SKM-1 (cell line): ENCODE results near the gene UBAP2L.
"Not testable (repeated sequence)": the region's sequence is repeated elsewhere in the genome, so short reads cannot be mapped to it uniquely, and the experiment has no call there.

Experiments
- DNase-seq: peaks from one replicate; lab custom pipeline; 2025; ENCODE audit not compliant: unreplicated experiment; lab: John Stamatoyannopoulos, UW

The UBAP2L gene

DNA sequence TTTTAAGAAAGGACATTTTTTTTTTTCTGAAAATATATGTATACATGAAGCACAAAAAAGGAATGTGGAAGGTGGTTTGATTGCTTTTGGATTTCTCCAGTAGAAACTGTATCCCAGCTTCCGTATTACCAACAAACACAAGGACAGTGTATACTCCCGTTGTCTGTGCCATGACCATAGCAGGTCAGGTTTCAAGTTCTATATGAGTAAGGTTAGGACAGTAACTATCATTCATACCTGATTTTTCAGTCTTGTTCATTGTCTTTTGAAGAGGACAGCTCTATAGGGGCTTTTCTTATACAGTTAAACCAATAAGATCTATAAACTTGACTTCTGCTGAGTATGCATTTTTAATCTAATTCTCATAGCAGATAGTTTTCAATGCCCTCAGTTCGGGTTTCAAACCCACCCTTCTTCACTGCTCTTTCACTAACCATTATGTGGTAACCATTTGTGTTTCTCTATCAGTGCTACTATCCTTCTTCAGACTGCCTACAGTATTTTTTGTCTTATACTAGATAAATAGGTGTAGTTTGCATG lies 19.6 kb downstream of the UBAP2L start:
- no peak for DNase-seq

DNA sequence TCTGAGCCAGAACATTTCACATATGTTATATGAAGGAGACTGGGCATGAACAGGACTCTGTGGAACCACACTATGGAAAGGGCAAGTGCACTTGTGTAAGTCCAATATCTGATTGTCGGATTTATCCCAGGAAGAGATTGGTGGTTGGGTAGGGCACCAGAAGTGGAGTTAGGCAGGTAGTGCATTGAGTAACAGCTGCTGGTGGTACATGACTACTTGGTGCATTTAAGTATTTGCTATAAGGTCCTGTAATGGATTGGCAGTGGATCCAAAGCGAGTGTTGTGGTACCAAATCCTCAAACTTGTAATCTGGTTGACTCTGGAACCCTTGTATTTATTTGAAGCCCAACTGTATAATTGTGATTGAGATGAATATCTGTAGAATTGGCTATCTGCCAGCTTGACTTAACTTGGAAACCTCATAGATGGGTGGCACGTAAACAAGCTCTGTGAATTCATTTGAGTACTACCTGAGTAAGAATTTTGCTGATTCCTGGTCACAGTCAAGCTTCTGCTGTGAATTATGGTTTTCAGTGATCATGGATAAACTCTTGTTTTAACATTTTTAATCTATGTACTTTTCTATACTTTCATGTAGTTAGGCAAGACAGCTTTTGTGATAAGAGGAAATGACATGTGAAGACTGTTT lies 21.1 kb downstream of the UBAP2L start:
- DNase-seq, result no peak

DNA sequence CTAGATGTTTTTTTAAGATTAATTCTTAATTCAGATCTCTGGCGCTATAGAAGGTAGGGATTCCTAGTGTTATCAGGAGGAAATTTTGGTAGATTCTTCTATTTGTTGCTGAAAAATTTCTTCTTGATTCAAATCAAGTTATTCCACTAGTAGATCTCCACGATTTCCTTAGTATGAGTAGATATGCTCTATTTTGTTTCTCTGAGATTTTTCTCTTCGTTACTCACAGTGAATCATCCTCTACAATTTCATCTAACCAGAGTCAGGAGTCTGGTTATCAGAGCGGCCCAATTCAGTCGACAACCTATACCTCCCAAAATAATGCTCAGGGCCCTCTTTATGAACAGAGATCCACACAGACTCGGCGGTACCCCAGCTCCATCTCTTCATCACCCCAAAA lies 32.9 kb downstream of the UBAP2L start:
- DNase-seq, result no peak

DNA sequence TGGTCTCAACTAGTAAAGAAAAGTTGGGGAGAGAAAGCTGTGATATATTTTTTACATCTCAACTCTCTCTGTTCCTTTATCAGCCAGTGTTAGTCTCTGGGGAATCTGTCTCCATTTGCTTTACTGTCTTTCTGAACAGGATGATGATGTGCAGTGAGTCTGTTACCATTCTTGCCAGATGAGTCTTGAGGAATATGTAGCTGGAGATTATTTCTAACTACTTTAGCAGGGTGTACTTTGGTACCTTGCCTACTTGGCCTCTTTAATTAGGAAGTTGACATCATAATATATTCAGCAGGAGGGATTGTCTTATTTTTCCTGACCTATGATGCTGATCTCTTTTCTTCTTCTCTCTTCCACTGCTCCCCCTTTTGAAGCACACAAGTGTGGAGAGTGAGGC lies 35.9 kb downstream of the UBAP2L start:
- no peak for DNase-seq

DNA sequence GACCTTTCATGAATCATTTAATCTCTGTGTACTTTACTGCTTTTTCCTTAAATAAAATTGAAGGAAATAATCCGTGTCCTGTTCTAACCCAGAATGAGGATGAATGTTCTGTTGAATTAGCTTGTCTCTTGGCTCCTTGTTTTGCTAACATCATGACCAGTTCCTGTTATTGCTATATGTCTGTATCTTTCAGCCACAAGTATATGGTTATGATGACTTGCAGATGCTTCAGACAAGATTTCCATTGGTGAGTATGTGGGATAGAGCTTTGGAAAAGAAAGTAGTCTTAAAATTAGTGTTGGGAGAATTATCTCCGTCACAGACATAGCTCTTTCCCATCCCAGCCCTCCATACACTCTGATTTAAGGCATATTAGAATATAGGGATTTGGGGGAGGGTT lies 38.0 kb downstream of the UBAP2L start:
- DNase-seq, result no peak

DNA sequence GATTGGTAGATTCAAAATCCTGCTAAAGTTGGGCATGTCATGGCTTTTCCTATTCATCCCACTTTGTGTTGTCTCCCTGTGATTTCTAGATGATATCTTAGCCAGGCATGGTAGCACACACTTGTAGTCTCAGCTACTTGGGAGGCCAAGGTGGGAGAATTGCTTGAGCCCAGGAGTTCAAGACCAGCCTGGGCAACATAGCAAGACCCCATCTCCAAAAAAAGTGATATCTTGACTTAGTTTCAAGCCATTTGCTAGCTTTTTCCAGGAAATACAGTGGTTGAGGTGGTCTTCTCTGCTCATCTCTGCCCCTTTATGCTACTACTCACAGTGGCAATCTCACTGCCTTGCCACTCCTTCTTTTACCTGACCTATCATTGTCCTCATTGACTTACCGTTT lies 39.4 kb downstream of the UBAP2L start:
- DNase-seq, result no peak

DNA sequence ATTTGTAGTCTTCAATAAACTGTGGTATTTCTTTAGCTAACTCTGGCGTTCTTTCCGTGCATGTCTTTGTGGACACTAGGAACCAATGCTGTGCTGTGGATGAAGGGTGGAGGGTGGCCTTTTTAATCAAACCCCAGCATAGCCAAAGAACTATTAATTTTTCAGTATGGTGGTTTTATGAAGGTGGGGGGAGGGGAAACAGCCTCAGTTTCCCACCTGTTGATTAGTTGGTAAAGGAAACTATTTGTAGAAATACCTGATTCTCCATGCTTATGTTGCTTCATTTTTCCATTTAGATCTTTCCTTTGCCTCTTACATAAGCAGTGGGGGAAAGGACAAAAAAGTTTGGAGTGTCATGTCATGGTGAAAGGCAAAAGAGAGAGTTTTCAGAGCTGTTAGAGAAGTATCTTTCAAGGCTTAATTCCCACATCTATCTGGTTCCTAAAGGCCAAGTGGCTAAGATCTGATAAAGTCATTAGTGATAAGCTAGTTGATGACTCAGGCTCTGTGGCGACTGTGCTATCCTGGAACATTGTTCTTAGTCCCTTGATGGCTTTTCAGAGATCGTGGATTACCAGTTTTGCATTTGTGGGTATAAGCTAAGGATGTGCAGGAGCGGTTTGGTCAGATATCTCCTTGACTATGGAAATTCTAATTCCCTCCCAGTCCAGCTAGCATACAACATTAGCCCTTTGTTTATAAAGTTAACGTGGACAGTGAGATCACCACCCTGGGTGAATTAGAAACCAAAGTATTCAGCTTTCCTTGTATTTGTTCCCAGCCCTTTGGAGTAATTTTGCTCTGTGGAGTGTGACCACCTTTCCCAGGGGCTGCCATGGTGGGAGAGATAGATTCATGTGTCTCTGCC lies 42.9 kb downstream of the UBAP2L start:
- no peak for DNase-seq

DNA sequence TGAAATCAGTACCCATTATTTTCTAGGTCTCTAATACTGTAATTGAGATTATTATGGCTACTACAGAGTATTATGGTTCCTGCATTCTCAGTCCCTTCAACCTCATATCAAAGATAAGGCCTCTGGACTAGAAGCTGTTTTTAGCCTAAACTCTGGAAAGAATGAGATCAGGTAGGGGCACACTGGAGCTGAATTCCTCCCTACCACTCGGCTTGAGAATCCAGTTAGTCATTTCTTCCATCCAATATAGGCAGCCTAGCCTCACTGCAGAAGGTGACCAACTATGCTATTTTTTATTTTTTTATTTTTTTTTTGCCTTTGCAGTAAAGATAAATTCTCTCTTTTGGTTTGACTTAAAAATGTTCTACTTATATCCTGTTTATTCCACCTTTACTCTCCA lies 43.7 kb downstream of the UBAP2L start:
- no peak for DNase-seq

DNA sequence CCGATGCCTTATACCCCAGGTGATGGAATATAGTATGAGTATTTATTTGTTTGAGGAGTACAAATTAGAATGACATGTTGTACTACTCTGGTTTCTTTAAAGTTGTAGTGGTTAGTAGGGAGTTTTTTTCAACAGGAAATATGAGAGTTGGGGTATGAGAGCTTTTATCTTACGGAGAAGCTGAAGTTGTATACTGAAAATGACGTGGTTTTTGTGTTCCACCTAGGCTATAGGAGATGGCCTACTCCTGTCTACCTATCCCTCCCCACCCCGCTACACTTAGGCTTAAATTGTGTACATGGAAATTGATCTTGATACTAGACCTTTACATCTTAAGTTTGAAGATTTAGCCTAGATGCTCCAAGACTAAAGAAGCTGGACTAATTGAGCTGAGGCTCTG lies 44.8 kb downstream of the UBAP2L start:
- DNase-seq, result no peak

DNA sequence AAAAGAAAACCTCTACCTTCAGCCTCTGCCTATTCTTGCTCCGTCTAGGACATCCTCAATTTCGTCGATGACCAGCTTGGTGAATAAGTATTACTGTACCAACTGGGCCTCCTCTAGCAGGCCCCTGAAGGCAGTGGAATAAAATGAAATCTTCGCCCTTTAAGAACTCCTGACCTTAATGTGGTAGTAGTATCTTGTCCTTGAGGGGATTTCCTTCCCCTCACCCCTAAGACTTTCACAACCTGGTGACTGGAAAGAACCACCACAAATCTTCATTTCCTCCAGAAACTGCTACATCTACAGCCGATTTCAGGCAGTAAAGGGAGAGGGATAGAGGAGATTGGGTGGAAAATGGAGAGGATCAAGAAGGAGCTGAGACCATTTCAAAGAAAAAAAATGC lies 50.1 kb downstream of the UBAP2L start:
- DNase-seq, result no peak

DNA sequence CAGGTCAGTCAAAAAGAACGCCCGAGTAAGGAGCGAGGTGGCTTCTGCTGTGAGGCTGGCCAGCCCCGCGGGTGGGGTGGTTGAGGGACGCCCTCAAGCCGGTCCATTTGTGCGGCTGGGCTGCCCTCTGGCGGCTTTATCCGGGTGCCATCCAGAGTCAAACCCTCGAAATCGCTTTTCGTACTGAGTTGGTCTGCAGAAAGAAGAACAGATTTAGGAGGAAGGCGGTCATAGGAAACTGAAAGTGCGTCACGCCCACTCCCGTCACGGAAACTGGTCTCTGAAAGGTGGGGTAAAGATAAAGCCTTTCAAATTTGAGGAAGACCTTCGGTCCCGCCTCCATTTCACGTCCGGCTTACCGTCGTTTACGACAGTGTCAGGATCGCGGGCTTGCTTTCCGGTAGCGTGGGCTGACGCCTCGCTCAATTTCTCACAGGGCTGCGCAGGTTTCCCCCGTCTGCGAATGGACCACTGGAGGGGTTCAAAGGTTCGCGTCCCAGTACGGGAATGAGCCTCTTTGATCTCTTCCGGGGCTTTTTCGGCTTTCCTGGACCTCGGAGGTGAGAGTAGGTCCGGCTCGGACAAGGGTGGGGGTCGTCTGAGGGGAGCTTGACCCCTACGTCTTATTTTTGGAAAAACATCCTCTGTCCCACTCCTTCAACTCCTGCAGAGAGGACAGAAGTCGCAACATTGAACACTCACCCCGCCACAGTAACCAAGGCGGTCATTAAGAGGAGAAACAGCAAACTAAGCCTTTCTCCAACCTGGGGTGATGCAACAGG lies 51.7 kb downstream of the UBAP2L start, which contains the start of gene HAX1:
TSS of gene HAX1 (plus strand) at position 413 of the 782 bp plus-strand sequence. CDS start at position 508, 95 bp downstream.
- peak; percentile 100 for DNase-seq

DNA sequence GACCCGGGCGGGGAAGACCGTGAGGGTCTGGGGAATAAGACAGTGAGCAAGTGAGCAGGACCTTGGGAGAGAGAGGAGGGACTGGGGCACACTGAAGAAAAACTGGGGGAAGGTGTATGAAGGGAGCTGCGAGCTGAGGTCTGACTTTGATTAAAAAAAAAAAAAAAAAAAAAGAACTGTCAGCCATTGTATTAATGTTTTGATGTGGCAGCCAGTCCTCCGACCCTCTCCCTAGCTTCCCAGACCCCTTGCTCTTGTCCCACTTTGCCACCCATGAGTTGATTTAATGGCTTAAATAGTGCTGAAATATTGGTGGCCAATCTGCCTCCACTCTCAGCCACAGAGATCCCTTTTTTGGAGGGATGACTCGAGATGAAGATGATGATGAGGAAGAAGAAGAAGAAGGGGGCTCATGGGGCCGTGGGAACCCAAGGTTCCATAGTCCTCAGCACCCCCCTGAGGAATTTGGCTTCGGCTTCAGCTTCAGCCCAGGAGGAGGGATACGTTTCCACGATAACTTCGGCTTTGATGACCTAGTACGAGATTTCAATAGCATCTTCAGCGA lies 52.3 kb downstream of the UBAP2L start:
- DNase-seq, result no peak

DNA sequence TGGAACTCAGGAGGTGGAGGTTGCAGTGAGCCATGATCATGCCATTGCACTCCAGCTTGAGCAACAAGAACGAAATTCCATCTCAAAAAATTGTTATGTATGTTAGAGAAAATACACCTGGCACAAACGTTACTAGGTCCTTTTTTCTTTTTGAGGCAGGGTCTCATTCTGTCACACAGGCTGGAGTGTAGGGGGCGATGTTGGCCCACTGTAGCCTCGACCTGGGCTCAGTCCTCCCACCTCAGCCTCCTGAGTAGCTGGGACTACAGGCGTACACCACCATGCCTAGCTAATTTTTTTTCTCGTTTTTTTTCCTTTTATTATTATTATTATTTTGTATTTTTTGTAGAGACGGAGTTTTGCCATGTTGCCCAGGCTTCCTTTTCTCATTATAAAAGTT lies 56.0 kb downstream of the UBAP2L start:
- no peak for DNase-seq

DNA sequence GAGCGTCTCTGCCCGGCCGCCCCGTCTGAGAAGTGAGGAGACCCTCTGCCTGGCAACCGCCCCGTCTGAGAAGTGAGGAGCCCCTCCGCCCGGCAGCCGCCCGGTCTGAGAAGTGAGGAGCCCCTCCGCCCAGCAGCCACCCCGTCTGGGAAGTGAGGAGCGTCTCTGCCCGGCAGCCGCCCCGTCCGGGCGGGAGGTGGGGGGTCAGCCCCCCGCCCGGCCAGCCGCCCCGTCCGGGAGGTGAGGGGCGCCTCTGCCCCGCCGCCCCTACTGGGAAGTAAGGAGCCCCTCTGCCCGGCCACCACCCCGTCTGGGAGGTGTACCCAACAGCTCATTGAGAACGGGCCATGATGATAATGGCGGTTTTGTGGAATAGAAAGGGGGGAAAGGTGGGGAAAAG lies 66.8 kb downstream of the UBAP2L start:
- not testable (repeated sequence) for DNase-seq

DNA sequence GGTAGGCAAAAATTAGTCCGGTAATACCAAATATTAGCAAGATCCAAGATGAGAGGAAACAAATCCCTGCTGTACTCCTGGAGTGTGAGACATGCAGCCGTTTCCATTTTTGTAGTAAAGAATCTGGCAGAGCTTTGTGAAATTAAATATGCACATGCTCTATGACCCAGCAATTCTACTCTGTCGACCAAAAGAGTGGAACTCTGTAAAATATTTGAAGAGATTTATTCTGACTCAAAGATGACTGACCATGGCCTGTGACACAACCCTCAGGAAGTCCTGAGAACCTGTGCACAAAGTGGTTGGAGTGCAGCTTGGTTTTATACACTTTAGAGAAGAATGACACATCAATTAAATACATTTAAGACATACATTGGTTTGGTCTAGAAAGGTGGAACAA lies 67.9 kb downstream of the UBAP2L start:
- no peak for DNase-seq

DNA sequence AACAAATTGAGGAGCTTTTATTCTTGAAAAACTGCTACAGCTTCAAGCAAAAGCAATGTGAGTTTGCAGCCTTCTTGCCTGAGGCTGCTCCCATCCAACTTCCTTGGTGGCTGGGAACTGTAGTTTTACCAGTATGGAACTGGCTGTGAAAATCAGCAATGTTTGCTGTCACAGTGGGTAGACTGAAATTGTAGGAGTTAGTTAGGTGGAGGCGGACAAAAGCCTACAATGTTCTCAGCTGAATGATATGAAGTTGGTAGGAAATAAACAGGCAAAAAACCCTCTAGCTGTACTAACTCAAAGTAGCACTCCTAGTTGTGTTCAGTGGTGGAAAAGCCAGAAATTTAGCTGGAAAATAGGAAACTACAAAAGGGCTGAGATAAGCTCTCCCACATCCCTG lies 70.2 kb downstream of the UBAP2L start:
- DNase-seq, result no peak

DNA sequence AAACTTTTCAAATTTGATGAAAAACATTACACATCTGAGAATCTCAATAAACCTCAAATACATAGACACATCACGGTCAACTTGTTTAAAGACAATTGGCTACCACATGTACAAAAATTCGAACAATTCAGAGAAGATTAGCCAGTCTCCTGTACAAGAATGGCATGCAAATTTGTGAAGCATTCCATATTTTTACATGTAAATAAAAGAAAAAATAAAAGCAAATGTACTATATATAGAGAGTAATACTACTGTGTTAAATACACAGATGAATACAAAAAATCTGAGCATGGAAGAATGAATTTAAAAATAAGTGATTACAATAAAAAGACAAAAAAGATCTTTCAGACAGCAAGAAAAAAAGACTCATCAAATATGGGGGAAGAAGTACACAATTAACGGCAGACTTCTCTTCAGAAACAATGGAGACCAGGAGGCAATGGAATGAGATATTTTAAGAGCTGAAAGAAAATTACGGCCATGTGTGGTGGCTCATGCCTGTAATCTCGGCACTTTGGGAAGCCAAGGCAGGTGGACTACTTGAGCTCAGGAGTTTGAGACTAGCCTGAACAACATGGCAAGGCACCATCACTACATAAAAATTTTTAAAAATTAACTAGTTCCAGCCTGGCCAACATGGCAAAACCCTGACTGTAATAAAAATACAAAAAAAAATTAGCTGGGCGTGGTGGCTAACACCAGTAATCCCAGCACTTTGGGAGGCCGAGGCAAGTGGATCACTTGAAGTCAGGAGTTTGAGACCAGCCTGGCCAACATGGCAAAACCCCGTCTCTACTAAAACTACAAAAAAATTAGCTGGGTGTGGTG lies 74.9 kb downstream of the UBAP2L start:
- peak; percentile 51 for DNase-seq

DNA sequence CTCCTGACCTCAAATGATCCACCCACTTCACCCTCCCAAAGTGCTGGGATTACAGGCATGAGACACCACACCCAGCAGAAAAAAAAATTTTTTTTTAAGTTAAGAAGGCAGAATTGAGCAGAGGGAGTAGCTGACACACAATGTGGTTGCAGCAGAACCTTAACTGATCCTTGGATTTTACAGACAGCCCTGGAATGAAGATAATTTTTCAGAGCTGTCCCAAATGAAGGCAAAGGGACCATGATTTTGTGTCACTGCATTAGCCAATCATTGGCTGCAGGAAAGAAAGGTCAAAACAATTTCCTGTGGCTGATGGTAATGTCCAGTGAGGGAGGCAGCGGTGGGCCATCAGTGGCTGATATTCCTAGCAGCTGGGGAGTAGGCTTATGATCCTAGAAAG lies 80.8 kb downstream of the UBAP2L start:
- DNase-seq, result no peak

DNA sequence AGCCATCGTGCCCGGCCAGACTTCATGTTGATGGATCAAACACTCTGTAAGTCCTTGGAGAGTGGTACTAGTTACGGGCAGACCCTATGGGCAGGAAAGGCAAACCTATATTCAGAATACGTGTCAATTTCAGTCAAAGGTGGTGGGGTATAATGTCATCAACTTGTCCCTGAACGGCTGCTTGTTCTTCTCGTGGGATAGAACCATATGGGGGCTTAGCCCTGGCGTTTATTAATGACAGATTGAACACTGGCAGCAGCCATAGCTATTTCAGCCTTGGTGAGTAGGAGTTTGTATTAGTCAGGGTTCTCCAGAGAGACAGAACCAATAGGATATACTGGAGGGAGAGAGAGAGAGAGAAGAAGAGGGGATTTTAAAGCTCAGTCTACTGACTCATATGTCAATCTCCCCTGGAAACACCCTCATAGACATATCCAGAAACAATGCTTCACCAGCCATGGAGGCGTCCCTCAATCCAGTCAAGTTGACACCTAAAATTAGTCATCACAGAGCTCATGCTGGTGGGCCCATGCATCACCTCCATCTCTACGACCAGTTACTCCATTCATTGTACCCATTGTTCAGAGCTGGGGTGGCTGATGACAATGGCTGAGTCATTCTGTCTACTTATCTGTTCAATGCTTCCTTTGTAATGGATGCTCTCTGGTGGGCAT lies 84.0 kb downstream of the UBAP2L start:
- no peak for DNase-seq

DNA sequence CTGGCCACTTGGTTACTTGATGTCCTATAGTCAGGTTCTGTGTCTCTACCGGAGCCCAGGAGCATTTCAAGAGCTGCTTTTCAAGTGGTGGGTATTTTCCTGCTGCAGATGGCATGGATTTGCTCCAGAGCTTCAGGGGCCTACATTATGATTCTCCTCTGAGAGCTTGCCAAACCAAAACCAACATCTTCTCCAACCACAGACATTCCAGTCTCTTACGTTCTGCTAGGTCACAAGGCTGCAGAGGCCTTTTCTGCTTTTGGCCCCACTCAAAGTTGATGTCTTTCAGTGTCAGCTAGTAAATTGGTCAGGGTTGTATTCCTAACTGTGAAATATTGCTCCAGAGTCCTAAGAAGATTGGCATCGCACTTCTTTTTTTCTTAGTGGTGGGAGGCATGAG lies 85.4 kb downstream of the UBAP2L start:
- no peak for DNase-seq
